Dedifferentiated amniotic fluid mesenchymal stem cell (primary cell): ENCODE results near the gene IFNAR1.
"Not testable (repeated sequence)": the region's sequence is repeated elsewhere in the genome, so short reads cannot be mapped to it uniquely, and the experiment has no call there.

Source experiments
- DNase-seq: peaks from one replicate; pipeline ENCODE4 v3.0.0-alpha.2; 2016; ENCODE audit errors: extremely low spot score

The IFNAR1 gene

DNA sequence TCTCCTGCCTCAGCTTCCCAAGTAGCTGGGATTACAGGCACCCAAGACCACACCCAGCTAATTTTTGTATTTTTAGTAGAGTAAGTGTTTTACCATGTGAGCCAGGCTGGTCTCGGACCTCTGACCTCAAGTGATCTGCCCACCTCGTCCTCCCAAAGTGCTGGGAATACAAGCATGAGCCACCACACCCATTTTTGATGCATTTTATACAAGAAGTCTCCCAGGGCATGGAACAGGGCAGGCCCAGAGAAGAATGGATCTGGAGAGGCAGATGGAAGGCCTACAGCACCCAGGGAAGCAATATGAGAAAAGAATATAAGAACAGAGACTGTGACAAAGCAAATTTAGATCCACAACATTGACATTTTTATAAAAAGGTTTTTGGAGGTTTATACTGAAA, 18.8 kb upstream of the IFNAR1 start:
- DNase-seq = no peak

- DNase-seq = no peak
Measured at GRCh38 chr21:33308586-33309490, 15.9 kb upstream of the IFNAR1 start.

- DNase-seq = no peak
Measured at GRCh38 chr21:33309778-33310177, 15.0 kb upstream of the IFNAR1 start.

DNA sequence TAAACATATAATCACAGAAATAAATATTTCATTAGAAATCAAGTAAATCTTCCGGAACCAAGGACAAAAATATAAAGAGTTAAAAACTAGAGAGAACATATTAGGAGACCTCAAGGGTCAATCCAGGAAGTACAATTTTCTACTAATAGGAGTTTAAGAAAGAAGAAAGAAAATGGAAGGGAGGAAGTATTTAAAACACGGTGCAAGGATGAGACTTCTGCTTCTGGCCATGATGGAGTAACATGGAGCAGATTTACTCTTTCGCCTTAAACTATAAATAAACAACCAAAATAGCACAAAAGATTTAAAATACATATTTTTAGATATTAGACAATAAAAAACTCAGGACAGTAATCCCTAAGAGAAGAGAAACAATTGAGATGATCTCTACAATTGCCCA, 12.6 kb upstream of the IFNAR1 start:
- DNase-seq = no peak

DNA sequence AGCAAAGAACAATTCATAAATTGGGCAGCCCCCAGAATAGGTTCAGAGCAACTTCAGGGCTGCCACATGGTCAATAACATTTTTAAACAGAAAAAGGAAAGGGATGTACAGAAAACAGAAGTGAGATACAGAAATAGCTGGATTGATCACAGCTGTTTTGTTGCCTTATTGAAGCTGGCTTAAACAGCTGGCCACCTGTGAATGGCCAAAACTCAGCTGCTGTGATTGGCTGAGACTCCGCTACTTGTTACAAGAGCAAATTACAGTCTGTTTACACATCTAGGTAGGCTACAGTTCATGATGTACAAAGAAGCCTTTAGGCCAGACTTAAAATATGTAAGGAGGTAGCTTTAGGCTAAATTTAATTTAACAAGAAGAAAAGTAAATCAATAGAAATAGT, 11.6 kb upstream of the IFNAR1 start:
- DNase-seq = no peak

DNA sequence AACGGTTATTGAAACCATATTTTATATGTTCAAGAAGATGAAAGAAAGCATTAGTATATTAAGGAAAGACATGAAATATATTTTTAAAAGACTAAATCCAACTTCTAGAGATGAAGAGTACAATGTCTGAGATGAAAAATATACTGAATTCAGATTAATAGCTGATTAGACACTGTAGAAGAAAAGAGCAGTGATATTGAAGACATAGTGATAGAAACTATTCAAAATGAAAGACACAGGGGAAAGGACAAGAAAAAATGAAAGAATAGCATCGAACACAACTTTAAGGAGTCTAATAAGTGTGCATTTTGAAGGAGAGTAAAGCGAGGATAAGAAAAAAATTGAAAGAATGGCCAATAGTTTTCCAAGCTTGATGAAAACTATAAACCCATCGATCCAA, 11.2 kb upstream of the IFNAR1 start:
- DNase-seq = no peak

DNA sequence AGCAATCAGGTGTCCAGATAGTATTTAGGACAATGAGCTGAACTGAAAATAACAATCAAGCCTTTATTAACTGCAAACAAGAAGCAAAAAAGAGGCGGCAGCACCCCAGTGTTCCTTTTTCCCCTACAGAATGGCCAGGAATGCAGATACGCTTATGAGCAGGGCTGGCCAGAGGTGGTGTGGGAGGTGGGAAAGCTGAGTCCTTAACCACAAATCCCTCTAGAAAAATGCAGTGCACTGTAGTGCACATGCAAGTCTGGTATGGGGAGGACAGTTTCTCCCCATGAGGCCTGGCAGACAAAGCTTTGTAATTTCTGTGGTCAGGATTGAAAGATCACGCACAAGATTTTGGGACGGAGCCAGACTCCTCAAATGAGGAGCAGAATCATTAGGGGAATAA, 10.7 kb upstream of the IFNAR1 start:
- DNase-seq = no peak

- DNase-seq = no peak
Measured at GRCh38 chr21:33315946-33316710, 8.6 kb upstream of the IFNAR1 start.

- no peak for DNase-seq
Measured at GRCh38 chr21:33317145-33317544, 7.6 kb upstream of the IFNAR1 start.

- no peak for DNase-seq
Measured at GRCh38 chr21:33317786-33318486, 6.8 kb upstream of the IFNAR1 start.

- not testable (repeated sequence) for DNase-seq
Measured at GRCh38 chr21:33321005-33321404, 3.8 kb upstream of the IFNAR1 start.

- DNase-seq = not testable (repeated sequence)
Measured at GRCh38 chr21:33323610-33324009, 1.2 kb upstream of the IFNAR1 start.

- DNase-seq = peak; percentile 66
Measured at GRCh38 chr21:33325222-33326067, 675 bp downstream of the IFNAR1 start.

DNA sequence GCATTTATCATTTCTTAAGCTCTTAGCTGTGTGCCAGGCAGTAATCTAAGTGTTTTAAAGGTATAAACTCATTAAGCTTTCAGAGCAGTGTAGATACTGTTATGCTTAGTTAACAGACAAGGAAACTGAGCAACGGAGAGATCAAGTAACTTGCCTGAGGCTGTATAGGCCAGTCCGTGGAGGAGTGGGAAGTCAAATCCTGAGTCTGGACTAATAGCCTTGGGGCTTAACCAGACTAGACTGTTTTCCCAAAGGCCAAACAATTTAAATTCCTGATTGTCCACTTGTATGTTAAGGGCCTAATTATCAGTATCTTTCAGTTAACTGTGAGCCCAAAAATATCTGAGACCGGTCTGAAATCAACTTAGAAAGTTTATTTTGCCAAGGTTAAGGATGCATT, 2.6 kb downstream of the IFNAR1 start:
- DNase-seq = no peak

DNA sequence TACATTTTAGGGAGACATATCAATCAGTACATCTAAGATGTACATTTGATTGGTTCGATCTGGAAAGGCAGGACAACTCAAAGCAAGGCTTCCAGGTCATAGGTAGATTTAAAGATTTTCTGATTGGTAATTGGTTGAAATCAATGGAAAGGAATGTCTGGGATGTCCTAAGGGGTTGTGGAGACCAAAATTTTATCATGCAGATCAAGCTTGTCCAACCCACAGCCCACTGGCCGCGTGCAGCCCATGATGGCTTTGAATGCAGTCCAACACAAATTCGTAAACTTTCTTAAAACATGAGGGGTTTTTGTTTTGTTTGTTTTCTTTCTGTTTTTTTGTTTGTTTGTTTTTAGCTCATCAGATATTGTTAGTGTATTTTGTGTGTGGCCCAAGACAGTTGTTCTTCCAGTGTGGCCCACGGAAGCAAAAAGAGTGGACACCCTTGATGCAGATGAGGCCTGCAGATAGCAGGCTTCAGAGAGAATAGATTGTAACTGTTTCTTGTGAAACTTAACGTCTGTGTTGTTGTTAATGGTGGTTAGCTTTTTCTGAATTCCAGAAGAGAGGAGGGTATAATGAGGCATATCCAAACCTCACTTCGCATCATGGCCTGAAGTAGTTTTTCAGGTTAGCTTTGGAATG, 3.1 kb downstream of the IFNAR1 start:
- DNase-seq = no peak

- DNase-seq = no peak
Measured at GRCh38 chr21:33330726-33331125, 6.0 kb downstream of the IFNAR1 start.

GRCh38 chr21:33332143-33332542, 7.4 kb downstream of the IFNAR1 start:
- no peak for DNase-seq

DNA sequence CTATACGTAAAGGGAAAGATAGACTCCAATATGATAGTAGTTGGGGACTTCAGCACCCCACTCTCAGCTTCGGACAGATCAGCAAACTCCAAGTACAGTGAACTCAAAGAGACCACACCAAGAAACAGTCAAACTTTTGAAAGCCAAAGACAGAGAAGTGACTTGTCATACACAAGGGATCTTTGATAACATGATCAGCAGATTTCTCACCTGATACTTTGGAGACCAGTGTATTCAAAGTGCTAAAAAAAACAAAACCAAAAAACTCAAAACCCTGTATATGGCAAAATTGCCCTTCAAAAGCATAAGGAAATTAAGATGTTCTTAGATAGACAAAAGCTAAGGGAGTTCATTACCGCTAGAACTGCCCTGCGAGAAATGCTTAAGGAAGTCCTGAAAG, 9.4 kb downstream of the IFNAR1 start:
- DNase-seq = no peak

DNA sequence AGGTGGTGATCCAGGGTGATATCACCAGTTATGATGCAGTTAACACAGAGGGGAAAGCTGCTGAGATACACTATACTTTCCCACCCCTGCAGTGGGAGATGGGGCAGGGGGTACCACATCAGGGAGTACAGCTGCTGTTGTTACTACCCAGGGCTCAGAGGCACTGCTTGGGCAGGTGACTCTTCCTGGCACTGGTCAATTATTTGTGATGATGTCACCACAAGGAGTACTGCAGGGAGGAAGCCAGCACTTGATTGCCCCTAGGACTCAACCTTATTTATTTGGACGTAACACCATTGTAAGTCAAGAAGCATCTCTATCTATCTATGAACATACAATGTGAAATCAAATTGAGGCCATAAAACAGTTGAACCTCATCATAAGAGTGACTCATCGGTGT, 10.1 kb downstream of the IFNAR1 start:
- no peak for DNase-seq

DNA sequence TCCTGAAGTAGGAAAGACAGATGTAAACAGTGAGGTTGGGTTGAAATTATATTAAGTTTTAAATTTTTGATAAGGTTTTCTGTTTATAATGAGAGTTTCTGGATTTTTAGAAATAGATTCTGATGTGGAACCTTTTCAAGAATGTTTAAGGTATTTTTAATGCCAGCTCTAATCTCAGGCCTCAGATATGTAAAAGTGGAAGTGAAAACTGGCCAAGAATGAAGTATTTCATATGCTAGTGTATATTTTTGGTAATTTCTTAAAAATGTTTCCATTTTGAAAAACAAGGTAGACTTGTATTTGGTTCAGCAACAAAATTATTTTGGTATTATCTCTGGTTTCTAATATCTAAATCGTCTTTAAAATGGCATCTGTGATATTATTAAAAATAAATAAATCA, 14.4 kb downstream of the IFNAR1 start:
- no peak for DNase-seq

DNA sequence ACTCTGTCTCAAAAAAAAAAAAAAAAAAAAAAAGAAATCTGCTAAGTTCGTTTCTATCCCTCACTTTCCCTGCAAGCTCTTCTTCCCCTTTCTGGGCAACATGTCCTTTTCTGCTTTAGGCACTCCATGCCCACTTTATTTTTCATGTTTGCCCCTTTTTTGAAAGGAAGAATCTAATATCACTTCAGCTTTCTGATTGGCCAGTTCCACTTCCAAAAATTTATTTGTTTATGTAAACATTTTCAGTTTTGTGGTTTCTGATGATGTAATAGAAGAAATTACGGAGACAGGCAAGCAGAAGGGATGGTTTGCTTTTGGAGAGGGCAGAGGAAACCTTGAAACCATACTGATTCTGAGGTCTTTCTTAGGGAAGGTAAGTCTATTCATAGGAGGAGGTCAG, 15.1 kb downstream of the IFNAR1 start:
- DNase-seq = no peak
